Omental fat pad (tissue), 4 donors: ENCODE measurements around the gene TNPO3. TPM values are rescaled to one million over a fixed set of nuclear protein-coding genes. Genes with fewer than 3 reads are reported as not detected.
"Not testable (repeated sequence)": the region's sequence is repeated elsewhere in the genome, so short reads cannot be mapped to it uniquely, and the experiment has no call there.

Experiments
- ATAC-seq: fragments of 150-250 bp; one replicate; pipeline ENCODE4 v1.9.1; 2016; ENCODE audit warnings: mild to moderate bottlenecking, moderate library complexity; ENCODE audit not compliant: low FRiP score
- DNase-seq: peaks from one replicate; pipeline ENCODE4 v3.0.0-alpha.2; 2019; ENCODE audit warnings: low spot score
- CTCF ChIP-seq, 3 donors: fragments of 450-650 bp; IDR thresholded peaks; one replicate each; pipeline ENCODE4 v1.5.1; 2016 to 2017; ENCODE audit warnings: antibody characterized with exemption in 3 of 3, mild to moderate bottlenecking in 3 of 3, moderate library complexity in 2 of 3
- total RNA-seq, 4 donors: library from RNA; depleted of rRNA; stranded (reverse); fragments of >200 nt; gene quantifications; one replicate each; pipeline ENCODE4 v1.1.0, GENCODE V29; 2016

Gene TNPO3
- total RNA-seq, 4 donors from 2014 or later, result 34.1 to 45.9 (median 41.1) TPM

DNA sequence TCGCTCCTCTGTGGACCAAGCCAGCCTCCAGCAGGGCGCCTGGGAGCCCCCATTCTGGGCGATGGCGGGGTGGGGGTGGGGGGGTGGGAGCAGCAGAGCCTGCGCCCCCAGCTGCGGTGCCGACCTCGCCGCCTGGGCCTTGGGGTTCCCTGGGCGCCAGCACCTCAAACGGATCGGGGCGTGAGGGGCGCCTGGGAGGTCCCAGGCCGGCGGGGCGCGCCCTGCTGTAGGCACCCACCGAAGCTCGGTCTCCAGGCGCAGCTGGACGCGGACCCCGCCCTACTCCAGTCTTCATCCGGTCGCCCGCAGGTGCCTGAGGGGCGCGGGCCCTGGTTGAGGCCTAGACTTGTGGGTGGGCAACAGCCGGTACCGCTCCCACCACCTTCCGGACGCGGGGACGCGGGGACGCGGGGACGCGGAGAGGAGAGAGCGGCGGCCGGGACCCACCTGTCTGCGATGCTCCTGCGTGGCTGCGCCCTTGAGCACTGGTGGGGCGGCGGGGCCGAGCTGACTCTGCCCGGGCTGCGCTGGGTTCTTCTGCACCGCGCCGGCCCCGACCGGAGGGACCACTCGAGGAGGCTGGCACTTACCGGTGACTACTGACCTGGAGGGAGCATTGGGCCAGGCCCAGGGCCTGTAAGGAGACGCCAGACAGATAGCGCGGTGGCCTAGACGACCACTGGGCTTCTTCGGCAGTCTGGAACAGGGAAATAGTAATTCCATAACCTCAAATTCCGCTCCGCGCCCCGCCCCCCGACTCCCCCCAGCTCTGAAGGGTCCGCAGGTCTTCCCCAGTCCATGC is 138.9 kb downstream of the TNPO3 start:
- TF ChIP-seq CTCF (IDR thresholded peaks at IDR 0.05), result no peak
- ATAC-seq (no peak), DNase-seq (no peak)

GRCh38 chr7:128915271-128915819 is 139.6 kb downstream of the TNPO3 start:
- no peak for DNase-seq
- TF ChIP-seq CTCF (IDR thresholded peaks at IDR 0.05), result no peak
- ATAC-seq, result no peak

- DNase-seq, result no peak
- ATAC-seq, result no peak
- TF ChIP-seq CTCF (IDR thresholded peaks at IDR 0.05), result no peak
These were observed 140.3 kb downstream of the TNPO3 start for GRCh38 chr7:128914566-128915151.

DNA sequence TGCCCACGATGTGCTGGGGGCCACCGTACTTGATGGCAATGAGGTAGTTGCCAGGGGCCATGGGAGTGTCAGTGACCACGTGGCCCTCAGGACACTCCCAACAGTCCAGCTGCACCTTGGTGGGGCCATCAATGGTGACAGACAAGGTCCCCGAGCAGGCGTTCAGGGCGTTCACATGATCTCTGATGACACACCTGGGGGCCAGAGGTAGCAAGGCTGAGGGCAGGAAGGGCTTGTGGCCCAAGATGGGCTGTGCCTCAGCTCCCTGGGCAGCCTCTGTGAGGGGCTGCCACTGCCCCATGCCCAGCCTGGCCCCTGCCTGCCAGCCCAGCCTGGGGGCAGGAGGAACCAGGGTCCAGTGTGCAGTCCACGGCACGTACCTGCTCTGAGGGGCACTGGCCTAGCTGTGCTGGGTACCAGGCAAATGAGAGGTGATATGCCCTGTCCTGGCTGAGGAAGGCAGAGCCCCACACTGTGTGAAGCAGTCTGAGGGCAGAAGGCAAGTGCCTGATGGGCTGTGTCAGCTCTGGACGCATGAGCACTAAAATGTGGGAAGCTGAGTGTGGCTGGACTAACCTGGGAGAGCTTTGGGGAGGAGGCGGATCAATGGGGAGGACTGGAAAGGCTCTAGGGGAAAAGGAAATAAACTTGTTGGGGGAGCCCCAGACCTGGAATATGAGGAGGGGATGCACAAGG is 140.9 kb downstream of the TNPO3 start:
- no peak for ATAC-seq
- TF ChIP-seq CTCF (IDR thresholded peaks at IDR 0.05), result no peak
- DNase-seq, result no peak

DNA sequence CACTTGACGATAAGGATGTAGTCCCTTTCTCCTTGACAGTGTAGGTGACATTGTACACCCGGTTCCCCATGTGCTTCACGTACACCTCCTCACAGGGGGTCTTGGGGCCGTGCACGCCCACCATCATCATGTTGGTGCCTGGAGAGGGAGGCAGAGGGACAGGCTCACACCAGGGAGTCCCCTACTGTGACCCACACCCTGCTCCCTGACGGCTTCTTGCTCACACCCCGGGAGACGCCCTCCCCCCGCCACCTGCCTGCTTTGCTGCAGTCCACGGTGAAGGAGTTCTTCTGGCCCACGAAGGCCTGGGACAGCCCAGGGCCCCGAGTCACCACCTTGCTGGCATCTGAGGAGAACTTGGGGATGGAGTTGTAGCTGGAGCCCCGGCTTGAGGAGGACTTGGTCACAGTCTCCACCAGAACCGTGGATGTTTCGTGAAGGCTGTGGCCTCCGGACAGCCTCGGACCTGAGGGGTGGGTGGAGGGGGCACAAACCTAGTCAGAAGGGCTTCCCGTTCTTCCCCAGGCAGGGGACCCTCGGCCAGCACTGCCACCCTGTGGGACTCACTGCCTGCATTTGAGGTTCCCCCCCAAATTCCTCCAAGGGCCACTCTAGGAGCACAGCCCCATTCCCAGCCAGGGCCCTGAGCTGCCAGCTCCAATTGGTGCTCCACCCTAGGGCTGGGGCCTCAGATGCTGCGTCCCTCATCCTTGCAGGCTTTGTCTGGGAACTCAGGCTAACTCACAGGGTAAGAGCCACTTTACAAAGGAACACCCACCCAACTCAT is 142.0 kb downstream of the TNPO3 start:
- DNase-seq, ATAC-seq: not testable (repeated sequence)

- ATAC-seq (no peak), DNase-seq (no peak)
- no peak for TF ChIP-seq CTCF (IDR thresholded peaks at IDR 0.05)
These were observed 142.6 kb downstream of the TNPO3 start for GRCh38 chr7:128912281-128912680.
